ENCODE results near the gene DNAAF3.
A peak's percentile ranks its signal among the peaks of the same experiment; 100 is the strongest.

Gene DNAAF3

GRCh38 chr19:55116232-55116858 lies 50.1 kb downstream of the DNAAF3 start:
- peak; percentile 87 for DNase-seq (ENCODE audit: low spot score)

DNA sequence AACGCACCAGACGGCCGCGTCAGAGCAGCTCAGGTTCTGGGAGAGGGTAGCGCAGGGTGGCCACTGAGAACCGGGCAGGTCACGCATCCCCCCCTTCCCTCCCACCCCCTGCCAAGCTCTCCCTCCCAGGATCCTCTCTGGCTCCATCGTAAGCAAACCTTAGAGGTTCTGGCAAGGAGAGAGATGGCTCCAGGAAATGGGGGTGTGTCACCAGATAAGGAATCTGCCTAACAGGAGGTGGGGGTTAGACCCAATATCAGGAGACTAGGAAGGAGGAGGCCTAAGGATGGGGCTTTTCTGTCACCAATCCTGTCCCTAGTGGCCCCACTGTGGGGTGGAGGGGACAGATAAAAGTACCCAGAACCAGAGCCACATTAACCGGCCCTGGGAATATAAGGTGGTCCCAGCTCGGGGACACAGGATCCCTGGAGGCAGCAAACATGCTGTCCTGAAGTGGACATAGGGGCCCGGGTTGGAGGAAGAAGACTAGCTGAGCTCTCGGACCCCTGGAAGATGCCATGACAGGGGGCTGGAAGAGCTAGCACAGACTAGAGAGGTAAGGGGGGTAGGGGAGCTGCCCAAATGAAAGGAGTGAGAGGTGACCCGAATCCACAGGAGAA lies 50.9 kb downstream of the DNAAF3 start:
- peak; percentile 70 for DNase-seq (ENCODE audit: low spot score)

DNA sequence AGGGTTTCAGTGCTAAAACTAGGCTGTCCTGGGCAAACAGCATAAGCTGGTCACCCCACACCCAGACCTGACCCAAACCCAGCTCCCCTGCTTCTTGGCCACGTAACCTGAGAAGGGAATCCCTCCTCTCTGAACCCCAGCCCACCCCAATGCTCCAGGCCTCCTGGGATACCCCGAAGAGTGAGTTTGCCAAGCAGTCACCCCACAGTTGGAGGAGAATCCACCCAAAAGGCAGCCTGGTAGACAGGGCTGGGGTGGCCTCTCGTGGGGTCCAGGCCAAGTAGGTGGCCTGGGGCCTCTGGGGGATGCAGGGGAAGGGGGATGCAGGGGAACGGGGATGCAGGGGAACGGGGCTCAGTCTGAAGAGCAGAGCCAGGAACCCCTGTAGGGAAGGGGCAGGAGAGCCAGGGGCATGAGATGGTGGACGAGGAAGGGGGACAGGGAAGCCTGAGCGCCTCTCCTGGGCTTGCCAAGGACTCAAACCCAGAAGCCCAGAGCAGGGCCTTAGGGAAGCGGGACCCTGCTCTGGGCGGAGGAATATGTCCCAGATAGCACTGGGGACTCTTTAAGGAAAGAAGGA lies 51.8 kb downstream of the DNAAF3 start:
- no peak for DNase-seq (ENCODE audit: low spot score)

DNA sequence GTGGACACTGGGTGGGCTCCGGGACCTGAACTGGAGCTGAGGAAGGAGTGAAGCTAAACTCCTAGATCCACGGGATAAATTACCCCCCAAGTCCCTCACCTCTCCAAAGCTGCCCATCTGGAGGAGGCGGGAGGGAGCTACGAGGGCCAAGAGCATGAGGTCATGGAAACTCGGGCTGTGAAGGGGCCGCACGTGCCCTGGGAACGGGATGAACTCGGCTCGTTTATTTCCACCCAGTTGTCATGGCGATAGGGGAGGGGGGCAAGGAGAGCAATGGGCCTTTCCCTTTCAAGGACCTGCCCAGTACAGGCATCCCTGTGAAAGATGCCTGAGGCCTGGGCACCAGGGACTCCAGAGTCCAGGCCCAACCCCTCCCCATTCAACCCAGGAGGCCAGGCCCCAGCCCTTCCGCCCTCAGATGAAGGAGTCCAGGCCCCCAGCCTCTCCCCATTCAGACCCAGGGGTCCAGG lies 52.8 kb downstream of the DNAAF3 start:
- DNase-seq (ENCODE audit: low spot score): peak; percentile 92

DNA sequence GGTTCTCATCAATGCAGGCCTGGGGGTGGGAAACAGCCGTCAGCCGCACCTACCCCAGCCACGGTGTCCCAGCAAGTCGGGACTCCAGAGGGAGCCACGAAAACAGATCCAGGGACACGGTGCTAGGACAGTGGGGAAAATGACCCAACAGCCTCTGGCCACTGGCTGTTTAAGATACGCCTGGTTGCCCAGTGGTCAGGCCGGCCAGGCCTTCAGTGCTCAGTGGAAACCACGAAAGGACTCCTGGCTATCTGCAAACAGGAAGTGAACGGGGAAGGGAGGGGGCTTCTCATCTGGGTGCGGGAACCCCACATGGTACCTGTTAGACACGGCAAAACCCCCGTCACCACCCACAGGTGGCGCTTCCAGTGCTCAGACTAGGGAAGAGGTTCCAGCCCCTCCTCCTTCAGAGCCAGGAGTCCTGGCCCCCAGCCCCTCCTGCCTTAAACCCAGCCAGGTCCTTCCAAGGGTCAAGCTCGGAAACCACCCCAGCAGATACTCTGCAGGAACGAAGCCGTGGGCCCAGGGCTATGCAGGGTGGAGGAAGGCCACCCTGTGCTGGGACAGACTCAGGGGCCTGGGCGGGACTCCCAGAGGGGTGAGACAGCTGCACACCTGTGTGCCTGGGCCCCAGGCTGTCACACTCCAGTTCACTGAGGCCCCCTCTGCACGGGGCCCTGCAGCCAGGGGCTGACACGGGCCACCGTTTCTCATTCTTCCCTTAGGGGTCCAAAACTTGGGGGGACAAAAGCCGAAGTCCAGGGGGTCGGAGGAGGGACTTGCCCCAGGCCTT lies 53.4 kb downstream of the DNAAF3 start:
- DNase-seq (ENCODE audit: low spot score): no peak

DNA sequence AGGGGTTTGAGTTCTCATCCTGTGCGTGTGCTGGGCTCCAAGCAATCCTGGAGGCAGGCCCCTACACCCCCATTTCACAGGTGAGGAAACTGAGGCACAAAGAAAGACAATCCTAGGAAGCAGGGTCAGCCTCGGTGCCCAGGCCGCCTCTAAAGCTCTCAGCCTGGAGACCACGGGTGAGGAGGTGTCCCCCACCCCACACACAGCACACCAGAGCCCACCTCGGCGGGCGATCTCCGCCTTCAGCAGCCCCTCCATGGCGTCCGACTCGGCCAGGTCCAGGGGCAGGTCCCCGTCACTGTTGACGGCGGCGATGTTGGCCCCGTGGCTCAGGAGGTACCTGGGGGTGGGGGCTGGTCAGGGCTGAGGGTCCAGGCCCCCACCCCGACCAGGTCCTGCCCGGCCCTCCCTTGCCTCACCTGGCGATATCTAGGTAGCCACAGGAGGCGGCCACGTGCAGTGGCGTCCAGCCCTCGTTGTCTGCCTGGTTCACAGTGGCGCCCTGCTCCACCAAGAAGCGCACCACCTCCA lies 54.1 kb downstream of the DNAAF3 start:
- DNase-seq (ENCODE audit: low spot score): no peak

GRCh38 chr19:55111238-55111831 lies 55.1 kb downstream of the DNAAF3 start:
- no peak for DNase-seq (ENCODE audit: low spot score)

GRCh38 chr19:55109527-55110291 lies 56.7 kb downstream of the DNAAF3 start:
- no peak for DNase-seq (ENCODE audit: low spot score)

All from hepatic stellate cell (primary cell).